Upper lobe of left lung (tissue), 6 donors: ENCODE data around the gene MAD1L1. TPM values are rescaled to one million over a fixed set of nuclear protein-coding genes. Genes with fewer than 3 reads are reported as not detected.
A peak's percentile ranks its signal among the peaks of the same experiment; 100 is the strongest.

Experiments
- ATAC-seq, 2 donors: fragments of 200-7000 bp; cut with Tn5 transposase; one replicate each; pipeline ENCODE4 v1.9.1; 2022; ENCODE audit warnings: mild to moderate bottlenecking in 2 of 2, moderate library complexity in 2 of 2; ENCODE audit not compliant: low FRiP score in 2 of 2
- DNase-seq, 2 donors: peaks; one replicate each; pipeline ENCODE4 v3.0.0-alpha.2; 2019 to 2020
- H3K27ac ChIP-seq, 4 donors: fragments of 200-600 bp; sonication (generic); one replicate each; pipeline ENCODE4 v1.5.1; 2016 to 2019
- H3K27me3 ChIP-seq, 4 donors: fragments of 200-600 bp; sonication (generic); one replicate each; pipeline ENCODE4 v1.5.1; 2017 to 2019
- H3K36me3 ChIP-seq, 4 donors: fragments of 200-600 bp; sonication (generic); one replicate each; pipeline ENCODE4 v1.5.1; 2016 to 2019
- H3K4me1 ChIP-seq, 4 donors: fragments of 200-600 bp; sonication (generic); one replicate each; pipeline ENCODE4 v1.5.1; 2018 to 2019
- H3K4me3 ChIP-seq, 4 donors: fragments of 200-600 bp; sonication (generic); one replicate each; pipeline ENCODE4 v1.5.1; 2017 to 2019; ENCODE audit warnings: mild to moderate bottlenecking in 2 of 4, moderate library complexity in 1 of 4
- H3K9me3 ChIP-seq, 4 donors: fragments of 200-600 bp; sonication (generic); one replicate each; pipeline ENCODE4 v1.5.1; 2018 to 2019
- CTCF ChIP-seq, 6 experiments: fragments of 450-650 bp in 4 of 6; fragments of 200-600 bp in 2 of 6; sonication (generic) in 2 of 6; IDR thresholded peaks; one replicate each; pipeline ENCODE4 v1.5.1; 2016 to 2019; ENCODE audit warnings: antibody characterized with exemption in 6 of 6
- EP300 ChIP-seq, 4 donors: sonication (generic); formaldehyde crosslinking; IDR thresholded peaks; one replicate each; pipeline ENCODE4 v1.5.1; 2017; ENCODE audit warnings: antibody characterized with exemption in 4 of 4, control low read depth in 2 of 4
- POLR2A ChIP-seq, 4 donors: fragments of 450-650 bp; IDR thresholded peaks; one replicate each; pipeline ENCODE4 v1.5.1; 2016 to 2017; ENCODE audit warnings: antibody characterized with exemption in 4 of 4, mild to moderate bottlenecking in 2 of 4
- POLR2AphosphoS5 ChIP-seq, 2 donors: sonication (generic); formaldehyde crosslinking; IDR thresholded peaks; one replicate each; pipeline ENCODE4 v1.5.1; 2017; ENCODE audit warnings: antibody characterized with exemption in 2 of 2
- WGBS, 2 donors: methylation state at CpG; one replicate each; pipeline ENCODE4 v1.1.5; 2017 to 2018; 5-methylcytosine and 5-hydroxymethylcytosine counted together
- total RNA-seq, 6 donors: library from RNA; depleted of rRNA in 4 of 6; stranded (reverse); fragments of >200 nt in 4 of 6; gene quantifications; one replicate each; pipeline versions ENCODE4 v1.1.0 to v1.2.1, GENCODE V29; 2016 to 2021
- donor health status: DM: no; HTN: no; CAD: no; lungs with moderate emphysema.
- donor health status: DM: no; HTN: yes; CAD: no; lungs with severe emphysema.

MAD1L1 gene
- total RNA-seq, 6 donors from 2014 or later = 40.6 to 364 (median 65.6) TPM

DNA sequence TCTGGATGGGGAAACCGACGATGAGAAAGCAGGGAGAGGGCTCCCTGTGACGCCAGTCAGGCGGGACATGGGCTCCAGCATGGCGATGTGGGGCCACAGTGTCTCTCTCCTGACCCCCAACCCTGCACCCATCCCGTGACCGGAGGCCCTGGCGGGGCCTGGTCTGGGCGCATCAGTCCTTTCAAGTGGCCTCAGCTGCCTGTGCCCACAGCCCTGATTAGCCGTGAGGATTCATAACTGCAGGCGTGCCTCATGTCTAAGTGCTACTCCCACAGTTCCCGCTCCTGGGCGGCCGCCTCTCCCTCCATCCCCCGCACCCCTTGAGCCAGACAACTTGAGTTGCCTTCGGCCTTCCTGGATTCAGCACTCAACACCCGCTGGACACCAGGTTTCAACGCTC is 321.9 kb downstream of the MAD1L1 start:
- ATAC-seq (no peak), DNase-seq (peak in 1 of 2 donors; percentile 64)
- Histone ChIP-seq H3K4me3 (no peak overlapping the region), H3K9me3 (no peaks in the 10 kb centered on the region), H3K36me3 (peaks cover 0 to 3% (median 0%) of the 10 kb centered on the region in 4 donors), H3K27me3 (no peaks in the 10 kb centered on the region), H3K27ac (no peak overlapping the region), H3K4me1 (peaks cover 0 to 5% (median 0%) of the 10 kb centered on the region in 4 donors)
- no peak for TF ChIP-seq POLR2A (IDR thresholded peaks at IDR 0.05)
- no peak for TF ChIP-seq POLR2AphosphoS5 (IDR thresholded peaks at IDR 0.05)
- no peak for TF ChIP-seq EP300 (IDR thresholded peaks at IDR 0.05)
- TF ChIP-seq CTCF (IDR thresholded peaks at IDR 0.05) = no peak
- WGBS, 2 donors = 91% methylated on average over 14 to 18 of the region's 18 CpGs

DNA sequence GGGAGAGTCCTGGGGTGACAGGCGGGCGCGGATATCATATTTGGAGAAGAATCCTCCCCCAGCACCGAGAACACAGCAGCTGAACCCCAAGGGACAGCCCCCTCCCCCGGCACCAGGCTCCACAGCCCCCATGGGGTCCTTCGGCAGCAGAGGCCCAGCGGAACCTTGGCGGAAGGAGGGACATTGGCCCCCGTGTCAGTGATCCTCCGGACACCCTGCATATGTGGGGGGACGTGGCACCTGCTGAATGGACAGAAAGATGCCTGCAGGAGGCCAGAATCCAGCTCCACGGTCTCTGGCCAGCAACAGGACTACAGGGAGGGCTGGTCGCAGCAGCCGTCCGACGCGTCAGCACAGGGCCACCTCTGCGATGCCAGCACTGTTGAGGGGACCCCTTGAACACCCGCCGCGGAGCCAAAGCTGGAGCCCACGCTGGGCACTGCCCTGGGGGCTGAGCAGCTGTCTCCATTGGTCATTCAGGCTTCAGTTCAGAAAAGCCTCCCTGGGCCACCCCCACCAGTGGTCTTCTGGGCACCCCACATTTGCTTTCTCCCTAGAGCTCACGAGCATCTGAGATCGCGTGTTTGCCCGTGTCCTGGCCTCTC is 322.6 kb downstream of the MAD1L1 start:
- Histone ChIP-seq H3K4me3 (no peak overlapping the region), H3K4me1 (peaks cover 0 to 5% (median 0%) of the 10 kb centered on the region in 4 donors), H3K27me3 (no peaks in the 10 kb centered on the region), H3K27ac (no peak overlapping the region), H3K36me3 (peaks cover 0 to 3% (median 0%) of the 10 kb centered on the region in 4 donors), H3K9me3 (no peaks in the 10 kb centered on the region)
- peak in 1 of 2 donors; percentile 72 for DNase-seq
- ATAC-seq = no peak
- 95 to 98% methylated on average over 16 to 26 of the region's 26 CpGs for WGBS, 2 donors
- no peak for TF ChIP-seq POLR2A (IDR thresholded peaks at IDR 0.05)
- TF ChIP-seq CTCF (IDR thresholded peaks at IDR 0.05) = no peak
- no peak for TF ChIP-seq POLR2AphosphoS5 (IDR thresholded peaks at IDR 0.05)
- TF ChIP-seq EP300 (IDR thresholded peaks at IDR 0.05) = no peak

- Histone ChIP-seq H3K36me3 (peaks cover 0 to 3% (median 0%) of the 10 kb centered on the region in 4 donors), H3K4me1 (peaks cover 0 to 5% (median 0%) of the 10 kb centered on the region in 4 donors), H3K9me3 (no peaks in the 10 kb centered on the region), H3K4me3 (no peak overlapping the region), H3K27me3 (no peaks in the 10 kb centered on the region), H3K27ac (no peak overlapping the region)
- ATAC-seq (no peak), DNase-seq (peak in 1 of 2 donors; percentile 75)
- TF ChIP-seq EP300 (IDR thresholded peaks at IDR 0.05) (no peak), POLR2A (IDR thresholded peaks at IDR 0.05) (no peak), POLR2AphosphoS5 (IDR thresholded peaks at IDR 0.05) (no peak), CTCF (IDR thresholded peaks at IDR 0.05) (no peak)
- WGBS, 2 donors = 93 to 94% methylated on average over 8 to 12 of the region's 15 CpGs
Measured at GRCh38 chr7:1909476-1909875, 323.3 kb downstream of the MAD1L1 start.

DNA sequence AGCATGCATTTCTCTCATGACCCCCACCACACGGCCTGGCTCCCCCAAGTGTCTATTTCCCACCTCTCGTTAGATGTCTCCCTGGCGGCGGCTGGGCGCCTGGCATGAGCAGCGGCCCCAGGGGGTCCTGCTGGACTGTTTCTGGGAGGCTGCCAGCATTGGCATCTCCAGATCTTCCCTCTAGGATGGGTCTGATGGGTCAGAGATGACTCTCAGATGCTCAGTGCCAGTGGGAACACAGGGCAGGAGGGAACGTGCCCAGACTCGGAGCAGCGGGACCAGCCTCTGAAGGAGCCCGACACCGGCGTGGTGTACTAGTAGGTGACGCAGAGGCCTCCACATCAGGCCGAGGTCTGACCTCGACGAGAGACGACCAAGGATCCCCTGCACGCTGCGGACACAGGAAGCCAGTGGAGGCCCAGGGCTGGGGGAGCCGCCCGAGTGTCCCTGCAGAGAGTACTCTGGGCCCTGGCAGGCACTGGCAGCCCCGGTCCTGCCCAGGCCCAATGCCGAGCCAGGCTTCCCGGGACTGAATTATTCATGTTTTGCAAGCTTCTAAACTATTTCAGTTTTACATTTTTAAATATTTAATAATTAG is 323.8 kb downstream of the MAD1L1 start:
- H3K27ac ChIP-seq = no peak overlapping the region
- TF ChIP-seq POLR2AphosphoS5 (IDR thresholded peaks at IDR 0.05) = no peak
- TF ChIP-seq CTCF (IDR thresholded peaks at IDR 0.05) = no peak
- no peak for TF ChIP-seq POLR2A (IDR thresholded peaks at IDR 0.05)
- no peak for TF ChIP-seq EP300 (IDR thresholded peaks at IDR 0.05)
- peaks cover 0 to 4% (median 0%) of the 10 kb centered on the region in 4 donors for H3K4me1 ChIP-seq
- H3K9me3 ChIP-seq = no peaks in the 10 kb centered on the region
- H3K27me3 ChIP-seq = no peaks in the 10 kb centered on the region
- H3K36me3 ChIP-seq = peaks cover 0 to 3% (median 0%) of the 10 kb centered on the region in 4 donors
- DNase-seq = peak in 1 of 2 donors; percentile 70
- 88 to 89% methylated on average over 7 to 24 of the region's 24 CpGs for WGBS, 2 donors
- ATAC-seq = no peak
- H3K4me3 ChIP-seq = no peak overlapping the region
